HCT116 (cell line): ENCODE data around the gene PEX5. TPM values are rescaled to one million over a fixed set of nuclear protein-coding genes. Genes with fewer than 3 reads are reported as not detected.

Source experiments
- ATAC-seq: fragments of 200-7000 bp; cut with Tn5 transposase; 2 replicates; pipeline ENCODE4 v1.9.1; 2020; ENCODE audit warnings: mild to moderate bottlenecking, moderate library complexity
- BruUV-seq: library from RNA; stranded (reverse); fragments of 400-500 nt; replicated peaks from 2 replicates; lab custom pipeline; 2021; lab: Mats Ljungman, UMichigan
- CTCF ChIA-PET: fragments of 300-600 bp; sonication (Branson Sonifier 250); formaldehyde crosslinking; loops from one replicate; lab custom pipeline; 2021; ENCODE audit warnings: antibody characterized with exemption; lab: Charles Lee
- POLR2A ChIA-PET: fragments of 300-600, 350-600 bp; sonication (Branson Sonifier 250); formaldehyde crosslinking; loops from one replicate; lab custom pipeline; 2021; ENCODE audit warnings: antibody characterized with exemption; lab: Charles Lee
- RAD21 ChIA-PET, 2 experiments: fragments of 300-600 bp; sonication (Branson Sonifier 250); formaldehyde crosslinking; loops; one replicate each; lab custom pipeline; 2023; ENCODE audit warnings: low total read pairs in 2 of 2; ENCODE audit not compliant: uncharacterized antibody in 2 of 2, unreplicated experiment in 2 of 2, low non-redundant PET in 1 of 2; lab: Charles Lee
- DNase-seq: peaks from one replicate; pipeline ENCODE4 v3.0.0-alpha.2; 2010; ENCODE audit warnings: low read depth, low spot score
- H2AFZ ChIP-seq: fragments of 200-600 bp; shearing (Covaris generic), sonication (generic); 2 replicates; pipeline ENCODE4 v1.6.1; 2017; ENCODE audit warnings: low read depth, mixed run types, mixed read lengths, antibody characterized with exemption, low read length; ENCODE audit not compliant: poor library complexity, severe bottlenecking
- H3K27ac ChIP-seq: 2 replicates; pipeline ENCODE4 v1.5.1; 2012; ENCODE audit warnings: low read depth, low read length
- H3K27me3 ChIP-seq: fragments of 200-600 bp; sonication (generic); 2 replicates; pipeline ENCODE4 v1.6.1; 2016; ENCODE audit warnings: mixed run types, low read length, mixed read lengths; ENCODE audit not compliant: insufficient read depth
- H3K36me3 ChIP-seq, 2 experiments: fragments of 200-500 bp in 1 of 2; fragments of 200-600 bp in 1 of 2; sonication (Bioruptor generic) in 1 of 2; sonication (generic) in 1 of 2; 2 replicates each; pipeline versions ENCODE4 v1.5.1 to v1.6.1; 2014 to 2016; ENCODE audit warnings: low read length in 2 of 2, inconsistent platforms in 1 of 2, mixed read lengths in 1 of 2, mixed run types in 1 of 2; ENCODE audit not compliant: insufficient read depth in 2 of 2, control insufficient read depth in 1 of 2
- H3K4me1 ChIP-seq, 2 experiments: fragments of 200-600 bp in 1 of 2; sonication (generic) in 1 of 2; 2 replicates each; pipeline versions ENCODE4 v1.5.1 to v1.6.1; 2012 to 2017; ENCODE audit warnings: low read length in 2 of 2, inconsistent platforms in 1 of 2, mild to moderate bottlenecking in 1 of 2, mixed read lengths in 1 of 2, mixed run types in 1 of 2, moderate library complexity in 1 of 2; ENCODE audit not compliant: insufficient read depth in 2 of 2, control insufficient read depth in 1 of 2
- H3K4me2 ChIP-seq: fragments of 200-600 bp; sonication (generic); 2 replicates; pipeline ENCODE4 v1.6.1; 2017; ENCODE audit warnings: mixed run types, low read length, mixed read lengths
- H3K4me3 ChIP-seq, 2 experiments: fragments of 200-600 bp in 1 of 2; sonication (generic) in 1 of 2; replicated peaks in 1 of 2; 2 replicates each; pipeline ENCODE4 v1.5.1; 2011 to 2016; ENCODE audit warnings: low read length in 2 of 2, control low read depth in 1 of 2, low read depth in 1 of 2, mild to moderate bottlenecking in 1 of 2, mixed read lengths in 1 of 2, mixed run types in 1 of 2
- H3K79me2 ChIP-seq: fragments of 200-600 bp; sonication (generic); 2 replicates; pipeline ENCODE4 v1.6.1; 2017; ENCODE audit warnings: mild to moderate bottlenecking, mixed run types, low read length, moderate library complexity, mixed read lengths; ENCODE audit not compliant: insufficient read depth
- H3K9ac ChIP-seq: fragments of 200-600 bp; sonication (generic); 2 replicates; pipeline ENCODE4 v1.6.1; 2016; ENCODE audit warnings: low read length, mixed read lengths
- H3K9me2 ChIP-seq: fragments of 200-600 bp; sonication (generic), shearing (Covaris generic); 2 replicates; pipeline ENCODE4 v1.6.1; 2017; ENCODE audit warnings: mixed run types, mild to moderate bottlenecking, moderate library complexity; ENCODE audit not compliant: insufficient read depth
- H3K9me3 ChIP-seq, 2 experiments: fragments of 200-500 bp in 1 of 2; fragments of 200-600 bp in 1 of 2; sonication (Bioruptor generic) in 1 of 2; sonication (generic) in 1 of 2; 2 replicates each; pipeline ENCODE4 v1.6.1; 2014 to 2017; ENCODE audit warnings: low read length in 2 of 2, mixed read lengths in 2 of 2, inconsistent platforms in 1 of 2, low read depth in 1 of 2, mild to moderate bottlenecking in 1 of 2, mixed run types in 1 of 2, moderate library complexity in 1 of 2; ENCODE audit not compliant: control insufficient read depth in 1 of 2, insufficient read depth in 1 of 2
- H4K20me1 ChIP-seq: fragments of 200-600 bp; sonication (generic), shearing (Covaris generic); 2 replicates; pipeline ENCODE4 v1.6.1; 2017; ENCODE audit warnings: mixed run types, mild to moderate bottlenecking, moderate library complexity; ENCODE audit not compliant: insufficient read depth
- ATF3 ChIP-seq: IDR thresholded peaks from 2 replicates; pipeline ENCODE4 v1.6.1; 2012
- CTCF ChIP-seq, 3 experiments: fragments of 200-600 bp in 1 of 3; sonication (generic) in 1 of 3; IDR thresholded peaks in 2 of 3; conservative IDR thresholded peaks in 1 of 3; 2 replicates each; pipeline ENCODE4 v1.5.1; 2012 to 2017; ENCODE audit warnings: low read depth in 2 of 3, low read length in 2 of 3, antibody characterized with exemption in 1 of 3, borderline replicate concordance in 1 of 3, control low read depth in 1 of 3, mild to moderate bottlenecking in 1 of 3, mixed read lengths in 1 of 3, mixed run types in 1 of 3, moderate library complexity in 1 of 3; ENCODE audit not compliant: insufficient read depth in 1 of 3
- ELF1 ChIP-seq: IDR thresholded peaks from 2 replicates; pipeline ENCODE4 v1.6.1; 2012; ENCODE audit warnings: low read depth, borderline replicate concordance
- EZH2 ChIP-seq: fragments of 200-600 bp; sonication (generic); IDR thresholded peaks from 2 replicates; pipeline ENCODE4 v1.6.1; 2017; ENCODE audit warnings: antibody characterized with exemption, mixed run types
- EZH2phosphoT487 ChIP-seq: fragments of 200-600 bp; IDR thresholded peaks from 2 replicates; pipeline ENCODE4 v1.6.1; 2018; ENCODE audit warnings: antibody characterized with exemption, borderline replicate concordance
- FOSL1 ChIP-seq: IDR thresholded peaks from 2 replicates; pipeline ENCODE4 v1.6.1; 2012; ENCODE audit warnings: low read depth
- JUND ChIP-seq: IDR thresholded peaks from 2 replicates; pipeline ENCODE4 v1.6.1; 2012
- MAX ChIP-seq: IDR thresholded peaks from 2 replicates; pipeline ENCODE4 v1.6.1; 2012
- POLR2A ChIP-seq: IDR thresholded peaks from 2 replicates; pipeline ENCODE4 v1.7.0; 2011; ENCODE audit warnings: borderline replicate concordance; ENCODE audit not compliant: insufficient read depth, insufficient read length; ENCODE audit errors: extremely low read depth
- POLR2AphosphoS5 ChIP-seq: IDR thresholded peaks from 2 replicates; pipeline ENCODE4 v1.6.1; 2011; ENCODE audit warnings: mild to moderate bottlenecking, low read depth, low read length, moderate library complexity
- RAD21 ChIP-seq: IDR thresholded peaks from 2 replicates; pipeline ENCODE4 v1.6.1; 2012; ENCODE audit warnings: low read depth, mild to moderate bottlenecking
- REST ChIP-seq: IDR thresholded peaks from 2 replicates; pipeline ENCODE4 v1.6.1; 2012; ENCODE audit warnings: low read depth
- SRF ChIP-seq: IDR thresholded peaks from 2 replicates; pipeline ENCODE4 v1.6.1; 2012; ENCODE audit warnings: low read depth
- TCF7L2 ChIP-seq: IDR thresholded peaks from 2 replicates; pipeline ENCODE4 v1.7.0; 2011; ENCODE audit warnings: borderline replicate concordance, inconsistent platforms; ENCODE audit not compliant: insufficient read depth, insufficient read length; ENCODE audit errors: extremely low read depth
- ZBTB33 ChIP-seq: IDR thresholded peaks from 2 replicates; pipeline ENCODE4 v1.6.1; 2011; ENCODE audit warnings: mild to moderate bottlenecking, low read length, moderate library complexity; ENCODE audit not compliant: insufficient replicate concordance; ENCODE audit errors: extremely low read depth
- ZFX ChIP-seq: fragments of 450-650 bp; IDR thresholded peaks from 2 replicates; pipeline ENCODE4 v1.6.1; 2017
- ZNF274 ChIP-seq: fragments of 200-500 bp; sonication (Bioruptor generic); IDR thresholded peaks from 2 replicates; pipeline ENCODE4 v1.6.1; 2014; ENCODE audit warnings: mild to moderate bottlenecking, low read depth, low read length, inconsistent platforms
- intact Hi-C: fragments of 100-400 bp; cut with micrococcal nuclease; formaldehyde crosslinking; loops from 2 replicates; pipeline ENCODE4 v1.10.0; 2022
- total RNA-seq: library from RNA; stranded (reverse); gene quantifications from one replicate; pipeline ENCODE4 v1.2.1, GENCODE V29; 2021; ENCODE audit not compliant: unreplicated experiment

Gene PEX5
- total RNA-seq, 1 experiment from 2014 or later, result 45.4 TPM

GRCh38 chr12:7180685-7181084 is 8.8 kb upstream of the PEX5 start:
- ChIA-PET POLR2A (no interaction called here), RAD21 (no interaction called here), CTCF (no interaction called here)
- Histone ChIP-seq H3K4me3 (no peak overlapping the region), H3K9me2 (no peaks in the 10 kb centered on the region), H3K9me3 (no peaks in the 10 kb centered on the region), H4K20me1 (no peaks in the 10 kb centered on the region), H3K27me3 (no peaks in the 10 kb centered on the region), H3K9ac (no peak overlapping the region), H3K4me2 (no peak overlapping the region), H2AFZ (no peak overlapping the region), H3K36me3 (no peaks in the 10 kb centered on the region), H3K79me2 (no peaks in the 10 kb centered on the region), H3K4me1 (no peaks in the 10 kb centered on the region), H3K27ac (no peak overlapping the region)
- DNase-seq (no peak), ATAC-seq (no peak)
- no TSS peak for BruUV-seq
- intact Hi-C loops, result no loop called here
- TF ChIP-seq REST (no peak), TCF7L2 (no peak), ZNF274 (no peak), POLR2AphosphoS5 (no peak), MAX (no peak), ELF1 (no peak), ZBTB33 (no peak), EZH2 (no peak), POLR2A (no peak), EZH2phosphoT487 (no peak), SRF (no peak), CTCF (IDR thresholded peaks at IDR 0.05 in 2 of 3, conservative IDR thresholded peaks at IDR 0.05 in 1 of 3; ENCODE audit: borderline replicate concordance in 1 of 3, insufficient read depth in 1 of 3, low read depth in 2 of 3, low read length in 2 of 3) (no peak), RAD21 (no peak), JUND (no peak), FOSL1 (no peak), ZFX (no peak), ATF3 (no peak)
